Panc1 (cell line): ENCODE data around the gene MPPED2. TPM values are rescaled to one million over a fixed set of nuclear protein-coding genes. Genes with fewer than 3 reads are reported as not detected.

Experiments used
- ATAC-seq: fragments of 200-7000 bp; cut with Tn5 transposase; 2 replicates; pipeline ENCODE4 v1.9.1; 2020; ENCODE audit warnings: mild to moderate bottlenecking, moderate library complexity
- BruUV-seq: library from RNA; stranded (reverse); fragments of 400-500 nt; replicated peaks from 2 replicates; lab custom pipeline; 2021; lab: Mats Ljungman, UMichigan
- CTCF ChIA-PET: fragments of 300-600 bp; sonication (Branson Sonifier 250); formaldehyde crosslinking; loops from one replicate; lab custom pipeline; 2022; ENCODE audit warnings: antibody characterized with exemption; lab: Charles Lee
- POLR2A ChIA-PET: fragments of 300-600 bp; sonication (Branson Sonifier 250); formaldehyde crosslinking; loops from one replicate; lab custom pipeline; 2022; ENCODE audit warnings: antibody characterized with exemption; lab: Charles Lee
- DNase-seq: peaks from one replicate; pipeline ENCODE4 v3.0.0-alpha.2; 2010; ENCODE audit warnings: low read depth, low spot score
- H3K27ac ChIP-seq: 2 replicates; pipeline ENCODE4 v1.5.1; 2011; ENCODE audit warnings: mild to moderate bottlenecking, low read length, inconsistent platforms
- H3K27me3 ChIP-seq: fragments of 200-500 bp; sonication (Bioruptor generic); 2 replicates; pipeline ENCODE4 v1.6.0; 2014; ENCODE audit warnings: low read length, inconsistent platforms; ENCODE audit not compliant: control insufficient read depth, insufficient read depth
- H3K36me3 ChIP-seq: fragments of 200-500 bp; sonication (Bioruptor generic); 2 replicates; pipeline ENCODE4 v1.5.1; 2014; ENCODE audit warnings: inconsistent platforms, mild to moderate bottlenecking, low read length, moderate library complexity; ENCODE audit not compliant: control insufficient read depth, insufficient read depth
- H3K4me1 ChIP-seq: 2 replicates; pipeline ENCODE4 v1.5.1; 2011; ENCODE audit warnings: inconsistent platforms, mild to moderate bottlenecking, low read length, moderate library complexity; ENCODE audit not compliant: control insufficient read depth, insufficient read depth
- H3K4me3 ChIP-seq, 2 experiments: 2 replicates each; pipeline ENCODE4 v1.5.1; 2011 to 2012; ENCODE audit warnings: low read depth in 2 of 2, low read length in 2 of 2, mild to moderate bottlenecking in 2 of 2, inconsistent platforms in 1 of 2, moderate library complexity in 1 of 2
- H3K9me3 ChIP-seq: fragments of 200-500 bp; sonication (Bioruptor generic); 2 replicates; pipeline ENCODE4 v1.5.1; 2014; ENCODE audit warnings: low read depth, mild to moderate bottlenecking, inconsistent platforms, low read length, moderate library complexity; ENCODE audit not compliant: control insufficient read depth, insufficient read depth
- CTCF ChIP-seq: fragments of 450-650 bp; IDR thresholded peaks from 2 replicates; pipeline ENCODE4 v1.5.1; 2017; ENCODE audit warnings: mild to moderate bottlenecking
- POLR2AphosphoS5 ChIP-seq: IDR thresholded peaks from 2 replicates; pipeline ENCODE4 v1.6.1; 2012; ENCODE audit warnings: mild to moderate bottlenecking, low read depth, low read length, moderate library complexity
- SIN3A ChIP-seq: IDR thresholded peaks from 2 replicates; pipeline ENCODE4 v1.6.1; 2012; ENCODE audit warnings: low read depth, mild to moderate bottlenecking, low read length, moderate library complexity, borderline replicate concordance; ENCODE audit not compliant: insufficient read depth
- TCF7L2 ChIP-seq: IDR thresholded peaks from 2 replicates; pipeline ENCODE4 v1.6.1; 2011; ENCODE audit warnings: mild to moderate bottlenecking, low read depth, low read length, inconsistent platforms
- in situ Hi-C: cut with HindIII; loops from 2 replicates; pipeline ENCODE4 v1.10.0; 2016; ENCODE audit warnings: low sequenced_read_pairs, low pct_unique_long_range_greater_than_20kb
- intact Hi-C: fragments of 100-400 bp; cut with micrococcal nuclease; formaldehyde crosslinking; loops from one replicate; pipeline ENCODE4 v1.10.0; 2022; ENCODE audit not compliant: unreplicated experiment
- total RNA-seq: library from RNA; stranded (reverse); gene quantifications from one replicate; pipeline ENCODE4 v1.2.1, GENCODE V29; 2021; ENCODE audit not compliant: unreplicated experiment
- TF ChIP-seq, protein P1 (sequence below), 2 experiments: IDR thresholded peaks; 2 replicates each; pipeline ENCODE4 v1.6.1; 2011 to 2012; ENCODE audit warnings: low read depth in 2 of 2, control low read depth in 1 of 2, low read length in 1 of 2, mild to moderate bottlenecking in 1 of 2, moderate library complexity in 1 of 2; ENCODE audit not compliant: insufficient read depth in 1 of 2

Gene MPPED2
- total RNA-seq, 1 experiment from 2014 or later: not detected

GRCh38 chr11:30393012-30393411 is 193.1 kb downstream of the MPPED2 start:
- no peaks in the 10 kb centered on the region for H3K9me3 ChIP-seq
- no peaks in the 10 kb centered on the region for H3K27me3 ChIP-seq
- ATAC-seq (no peak), DNase-seq (no peak)
- ChIA-PET CTCF (no interaction called here), POLR2A (no interaction called here)
- BruUV-seq: no TSS peak
- no peak overlapping the region for H3K27ac ChIP-seq
- H3K4me3 ChIP-seq: no peak overlapping the region
- no peaks in the 10 kb centered on the region for H3K4me1 ChIP-seq
- H3K36me3 ChIP-seq: no peaks in the 10 kb centered on the region
- intact Hi-C loops (no loop called here), in situ Hi-C loops (no loop called here)
- no peak for TF ChIP-seq POLR2AphosphoS5
- TF ChIP-seq, protein P1, sequence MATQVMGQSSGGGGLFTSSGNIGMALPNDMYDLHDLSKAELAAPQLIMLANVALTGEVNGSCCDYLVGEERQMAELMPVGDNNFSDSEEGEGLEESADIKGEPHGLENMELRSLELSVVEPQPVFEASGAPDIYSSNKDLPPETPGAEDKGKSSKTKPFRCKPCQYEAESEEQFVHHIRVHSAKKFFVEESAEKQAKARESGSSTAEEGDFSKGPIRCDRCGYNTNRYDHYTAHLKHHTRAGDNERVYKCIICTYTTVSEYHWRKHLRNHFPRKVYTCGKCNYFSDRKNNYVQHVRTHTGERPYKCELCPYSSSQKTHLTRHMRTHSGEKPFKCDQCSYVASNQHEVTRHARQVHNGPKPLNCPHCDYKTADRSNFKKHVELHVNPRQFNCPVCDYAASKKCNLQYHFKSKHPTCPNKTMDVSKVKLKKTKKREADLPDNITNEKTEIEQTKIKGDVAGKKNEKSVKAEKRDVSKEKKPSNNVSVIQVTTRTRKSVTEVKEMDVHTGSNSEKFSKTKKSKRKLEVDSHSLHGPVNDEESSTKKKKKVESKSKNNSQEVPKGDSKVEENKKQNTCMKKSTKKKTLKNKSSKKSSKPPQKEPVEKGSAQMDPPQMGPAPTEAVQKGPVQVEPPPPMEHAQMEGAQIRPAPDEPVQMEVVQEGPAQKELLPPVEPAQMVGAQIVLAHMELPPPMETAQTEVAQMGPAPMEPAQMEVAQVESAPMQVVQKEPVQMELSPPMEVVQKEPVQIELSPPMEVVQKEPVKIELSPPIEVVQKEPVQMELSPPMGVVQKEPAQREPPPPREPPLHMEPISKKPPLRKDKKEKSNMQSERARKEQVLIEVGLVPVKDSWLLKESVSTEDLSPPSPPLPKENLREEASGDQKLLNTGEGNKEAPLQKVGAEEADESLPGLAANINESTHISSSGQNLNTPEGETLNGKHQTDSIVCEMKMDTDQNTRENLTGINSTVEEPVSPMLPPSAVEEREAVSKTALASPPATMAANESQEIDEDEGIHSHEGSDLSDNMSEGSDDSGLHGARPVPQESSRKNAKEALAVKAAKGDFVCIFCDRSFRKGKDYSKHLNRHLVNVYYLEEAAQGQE (IDR thresholded peaks at IDR 0.05; ENCODE audit: insufficient read depth in 1 of 2, low read depth in 2 of 2, low read length in 1 of 2): no peak
- TF ChIP-seq CTCF: no peak
- TF ChIP-seq SIN3A: no peak
- no peak for TF ChIP-seq TCF7L2

DNA sequence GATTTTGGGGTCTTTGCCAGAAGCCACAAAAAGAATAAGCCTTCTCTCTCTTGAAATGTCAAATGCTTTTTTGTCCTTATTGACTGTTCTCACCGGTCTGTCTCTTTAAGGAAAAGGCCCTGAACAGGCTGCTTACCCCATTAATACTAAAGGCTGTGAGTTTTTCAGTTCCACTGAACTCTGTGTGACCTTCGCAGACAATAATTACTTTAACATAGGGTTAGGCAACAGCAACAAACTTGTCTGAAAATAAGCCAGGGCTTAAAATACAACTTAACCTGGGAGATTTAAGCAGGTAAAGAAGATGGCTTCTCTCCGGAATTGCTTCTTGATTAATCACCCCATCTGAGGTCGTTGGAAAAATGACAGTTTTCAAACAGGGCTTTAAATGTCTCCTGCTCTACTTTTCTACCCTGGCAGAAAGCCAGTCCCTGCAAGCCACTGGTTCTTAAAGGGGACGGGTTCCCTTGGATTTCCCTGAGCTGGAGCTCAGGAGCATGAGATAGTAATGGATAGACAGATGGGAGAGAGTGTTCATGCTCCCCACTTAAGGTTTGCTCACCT is 193.8 kb downstream of the MPPED2 start:
- Histone ChIP-seq H3K9me3 (no peaks in the 10 kb centered on the region), H3K27ac (no peak overlapping the region), H3K4me1 (no peaks in the 10 kb centered on the region), H3K27me3 (no peaks in the 10 kb centered on the region), H3K4me3 (no peak overlapping the region), H3K36me3 (no peaks in the 10 kb centered on the region)
- intact Hi-C loops (no loop called here), in situ Hi-C loops (no loop called here)
- CTCF ChIA-PET: no interaction called here
- POLR2A ChIA-PET: no interaction called here
- DNase-seq (no peak), ATAC-seq (no peak)
- TF ChIP-seq CTCF (no peak), POLR2AphosphoS5 (no peak), TCF7L2 (no peak), SIN3A (no peak)
- TF ChIP-seq, protein P1 (IDR thresholded peaks at IDR 0.05; ENCODE audit: insufficient read depth in 1 of 2, low read depth in 2 of 2, low read length in 1 of 2): no peak
- no TSS peak for BruUV-seq
